Measurements from ENCODE around the gene EML1.
"Not testable (repeated sequence)": the region's sequence is repeated elsewhere in the genome, so short reads cannot be mapped to it uniquely, and the experiment has no call there.

DNA sequence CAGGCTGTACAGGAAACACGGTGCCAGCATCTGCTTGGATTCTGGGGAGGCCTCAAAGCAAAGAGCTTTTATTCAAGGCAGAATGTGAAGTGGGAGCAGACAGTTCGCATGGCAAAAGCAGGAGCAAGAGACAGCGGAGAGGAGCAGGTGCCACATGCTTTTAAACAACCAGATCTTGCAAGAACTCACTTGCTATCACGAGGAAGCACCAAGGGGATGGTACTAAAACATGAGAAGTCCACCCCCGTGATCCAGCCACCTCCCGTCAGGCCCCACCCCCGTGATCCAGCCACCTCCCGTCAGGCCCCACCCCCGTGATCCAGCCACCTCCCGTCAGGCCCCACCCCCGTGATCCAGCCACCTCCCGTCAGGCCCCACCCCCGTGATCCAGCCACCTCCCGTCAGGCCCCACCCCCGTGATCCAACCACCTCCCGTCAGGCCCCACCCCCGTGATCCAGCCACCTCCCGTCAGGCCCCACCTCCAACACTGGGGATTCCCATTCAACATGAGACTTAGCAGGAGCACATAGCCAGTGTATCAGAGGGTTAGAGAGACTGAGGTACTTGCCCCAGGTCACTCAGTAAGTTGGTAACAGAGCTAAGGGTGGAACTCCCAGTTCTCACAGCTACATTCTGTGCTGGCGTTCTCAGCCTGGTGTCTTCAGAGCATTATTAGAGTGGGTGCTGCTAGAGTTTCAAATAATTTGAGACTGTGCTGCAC lies 156.0 kb downstream of the EML1 start:
- not testable (repeated sequence) for TF ChIP-seq EZH2 (IDR thresholded peaks at IDR 0.05); POLR2AphosphoS5 (IDR thresholded peaks at IDR 0.05; ENCODE audit: borderline replicate concordance, low read depth, low read length); FOXP2 (optimal IDR thresholded peaks at IDR 0.05; ENCODE audit: control extremely low read depth, extremely low read length, insufficient read depth)

Data from SK-N-MC (cell line).